Measurements from ENCODE around the gene THTPA. TPM values are rescaled to one million over a fixed set of nuclear protein-coding genes. Genes with fewer than 3 reads are reported as not detected.
A peak's percentile ranks its signal among the peaks of the same experiment; 100 is the strongest.

Gene THTPA
- total and polyA plus RNA-seq, 2 of the 13 experiments (the other 11 are each of a cell fraction or from before 2014, with no cell fraction given) = 7.4 to 8.7 TPM

DNA sequence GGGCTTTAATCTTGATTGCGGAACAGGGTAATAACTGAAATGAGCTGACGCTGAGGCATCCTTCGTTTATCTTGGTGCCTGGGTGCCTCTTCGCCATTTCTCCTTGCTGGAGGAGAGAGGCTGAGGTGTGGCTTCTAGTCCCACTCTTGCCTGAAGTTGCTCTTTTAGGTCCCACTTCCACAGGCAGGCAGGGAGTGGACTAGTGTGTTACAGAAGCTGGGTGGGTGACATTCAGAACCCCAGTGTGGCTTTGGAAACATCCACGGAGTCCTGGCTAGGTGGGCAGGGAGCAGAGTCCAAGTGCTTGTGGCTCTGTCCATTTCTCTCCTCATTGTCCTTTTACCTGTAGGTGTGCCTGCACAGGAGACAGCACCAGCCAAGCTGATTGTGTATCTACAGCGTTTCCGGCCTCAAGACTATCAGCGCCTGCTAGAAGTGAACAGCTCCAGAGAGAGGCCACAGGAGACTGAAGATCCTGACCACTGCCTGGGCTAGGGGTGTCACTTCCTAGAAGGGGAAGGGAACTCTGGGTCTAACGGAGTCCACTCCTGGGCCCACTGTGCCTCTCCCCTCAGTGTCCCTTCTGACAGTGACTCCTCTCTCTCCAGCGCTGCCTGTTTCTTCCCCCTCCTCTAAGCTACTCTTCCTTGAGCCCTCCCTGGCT is 2.4 kb downstream of the THTPA start (continued):
- TF ChIP-seq ZNF775 (CRISPR knock-in tag; IDR thresholded peaks at IDR 0.05; ENCODE audit: borderline replicate concordance) = no peak
- no peak for TF ChIP-seq TARDBP (CRISPR knock-in tag; IDR thresholded peaks at IDR 0.05)
- TF ChIP-seq STAT5B (CRISPR knock-in tag; IDR thresholded peaks at IDR 0.05) = no peak
- no peak for TF ChIP-seq SUZ12 (IDR thresholded peaks at IDR 0.05; ENCODE audit: low read depth, low read length)
- TF ChIP-seq NRL (CRISPR knock-in tag; IDR thresholded peaks at IDR 0.05; ENCODE audit: borderline replicate concordance) = peak; percentile 45; the same call in 1 of the 2 replicates
- no peak for TF ChIP-seq SNAI1 (CRISPR knock-in tag; IDR thresholded peaks at IDR 0.05; ENCODE audit: borderline replicate concordance)
- TF ChIP-seq PTBP1 (IDR thresholded peaks at IDR 0.05; ENCODE audit: low read depth, low read length, poor library complexity, severe bottlenecking) = no peak
- TF ChIP-seq, protein P1, sequence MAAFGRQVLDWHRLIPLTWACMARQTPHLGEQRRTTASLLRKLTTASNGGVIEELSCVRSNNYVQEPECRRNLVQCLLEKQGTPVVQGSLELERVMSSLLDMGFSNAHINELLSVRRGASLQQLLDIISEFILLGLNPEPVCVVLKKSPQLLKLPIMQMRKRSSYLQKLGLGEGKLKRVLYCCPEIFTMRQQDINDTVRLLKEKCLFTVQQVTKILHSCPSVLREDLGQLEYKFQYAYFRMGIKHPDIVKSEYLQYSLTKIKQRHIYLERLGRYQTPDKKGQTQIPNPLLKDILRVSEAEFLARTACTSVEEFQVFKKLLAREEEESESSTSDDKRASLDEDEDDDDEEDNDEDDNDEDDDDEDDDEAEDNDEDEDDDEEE (CRISPR knock-in tag; IDR thresholded peaks at IDR 0.05) = no peak
- TF ChIP-seq FOXK2 (IDR thresholded peaks at IDR 0.05) = no peak
- TF ChIP-seq, protein P2, sequence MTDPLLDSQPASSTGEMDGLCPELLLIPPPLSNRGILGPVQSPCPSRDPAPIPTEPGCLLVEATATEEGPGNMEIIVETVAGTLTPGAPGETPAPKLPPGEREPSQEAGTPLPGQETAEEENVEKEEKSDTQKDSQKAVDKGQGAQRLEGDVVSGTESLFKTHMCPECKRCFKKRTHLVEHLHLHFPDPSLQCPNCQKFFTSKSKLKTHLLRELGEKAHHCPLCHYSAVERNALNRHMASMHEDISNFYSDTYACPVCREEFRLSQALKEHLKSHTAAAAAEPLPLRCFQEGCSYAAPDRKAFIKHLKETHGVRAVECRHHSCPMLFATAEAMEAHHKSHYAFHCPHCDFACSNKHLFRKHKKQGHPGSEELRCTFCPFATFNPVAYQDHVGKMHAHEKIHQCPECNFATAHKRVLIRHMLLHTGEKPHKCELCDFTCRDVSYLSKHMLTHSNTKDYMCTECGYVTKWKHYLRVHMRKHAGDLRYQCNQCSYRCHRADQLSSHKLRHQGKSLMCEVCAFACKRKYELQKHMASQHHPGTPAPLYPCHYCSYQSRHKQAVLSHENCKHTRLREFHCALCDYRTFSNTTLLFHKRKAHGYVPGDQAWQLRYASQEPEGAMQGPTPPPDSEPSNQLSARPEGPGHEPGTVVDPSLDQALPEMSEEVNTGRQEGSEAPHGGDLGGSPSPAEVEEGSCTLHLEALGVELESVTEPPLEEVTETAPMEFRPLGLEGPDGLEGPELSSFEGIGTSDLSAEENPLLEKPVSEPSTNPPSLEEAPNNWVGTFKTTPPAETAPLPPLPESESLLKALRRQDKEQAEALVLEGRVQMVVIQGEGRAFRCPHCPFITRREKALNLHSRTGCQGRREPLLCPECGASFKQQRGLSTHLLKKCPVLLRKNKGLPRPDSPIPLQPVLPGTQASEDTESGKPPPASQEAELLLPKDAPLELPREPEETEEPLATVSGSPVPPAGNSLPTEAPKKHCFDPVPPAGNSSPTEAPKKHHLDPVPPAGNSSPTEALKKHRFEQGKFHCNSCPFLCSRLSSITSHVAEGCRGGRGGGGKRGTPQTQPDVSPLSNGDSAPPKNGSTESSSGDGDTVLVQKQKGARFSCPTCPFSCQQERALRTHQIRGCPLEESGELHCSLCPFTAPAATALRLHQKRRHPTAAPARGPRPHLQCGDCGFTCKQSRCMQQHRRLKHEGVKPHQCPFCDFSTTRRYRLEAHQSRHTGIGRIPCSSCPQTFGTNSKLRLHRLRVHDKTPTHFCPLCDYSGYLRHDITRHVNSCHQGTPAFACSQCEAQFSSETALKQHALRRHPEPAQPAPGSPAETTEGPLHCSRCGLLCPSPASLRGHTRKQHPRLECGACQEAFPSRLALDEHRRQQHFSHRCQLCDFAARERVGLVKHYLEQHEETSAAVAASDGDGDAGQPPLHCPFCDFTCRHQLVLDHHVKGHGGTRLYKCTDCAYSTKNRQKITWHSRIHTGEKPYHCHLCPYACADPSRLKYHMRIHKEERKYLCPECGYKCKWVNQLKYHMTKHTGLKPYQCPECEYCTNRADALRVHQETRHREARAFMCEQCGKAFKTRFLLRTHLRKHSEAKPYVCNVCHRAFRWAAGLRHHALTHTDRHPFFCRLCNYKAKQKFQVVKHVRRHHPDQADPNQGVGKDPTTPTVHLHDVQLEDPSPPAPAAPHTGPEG (CRISPR knock-in tag; IDR thresholded peaks at IDR 0.05) = no peak
- TF ChIP-seq BRD4 (CRISPR knock-in tag; IDR thresholded peaks at IDR 0.05) = no peak
- TF ChIP-seq, protein P3, sequence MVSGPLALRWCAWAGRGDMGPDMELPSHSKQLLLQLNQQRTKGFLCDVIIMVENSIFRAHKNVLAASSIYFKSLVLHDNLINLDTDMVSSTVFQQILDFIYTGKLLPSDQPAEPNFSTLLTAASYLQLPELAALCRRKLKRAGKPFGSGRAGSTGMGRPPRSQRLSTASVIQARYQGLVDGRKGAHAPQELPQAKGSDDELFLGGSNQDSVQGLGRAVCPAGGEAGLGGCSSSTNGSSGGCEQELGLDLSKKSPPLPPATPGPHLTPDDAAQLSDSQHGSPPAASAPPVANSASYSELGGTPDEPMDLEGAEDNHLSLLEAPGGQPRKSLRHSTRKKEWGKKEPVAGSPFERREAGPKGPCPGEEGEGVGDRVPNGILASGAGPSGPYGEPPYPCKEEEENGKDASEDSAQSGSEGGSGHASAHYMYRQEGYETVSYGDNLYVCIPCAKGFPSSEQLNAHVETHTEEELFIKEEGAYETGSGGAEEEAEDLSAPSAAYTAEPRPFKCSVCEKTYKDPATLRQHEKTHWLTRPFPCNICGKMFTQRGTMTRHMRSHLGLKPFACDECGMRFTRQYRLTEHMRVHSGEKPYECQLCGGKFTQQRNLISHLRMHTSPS (CRISPR knock-in tag; IDR thresholded peaks at IDR 0.05; ENCODE audit: low read depth) = 0 out of 2 replicates have a peak, but pooled peaks have one; percentile 26
- no peak; the same call in 1 of the 2 replicates for TF ChIP-seq ZNF44 (CRISPR knock-in tag; IDR thresholded peaks at IDR 0.05)
- no peak for TF ChIP-seq MYNN (CRISPR knock-in tag; IDR thresholded peaks at IDR 0.05; ENCODE audit: low read depth)
- TF ChIP-seq ZBTB21 (CRISPR knock-in tag; IDR thresholded peaks at IDR 0.05) = no peak
- 0 out of 2 replicates have a peak, but pooled peaks have one; percentile 30 for TF ChIP-seq SRY (CRISPR knock-in tag; IDR thresholded peaks at IDR 0.05)
- TF ChIP-seq SIX4 (CRISPR knock-in tag; IDR thresholded peaks at IDR 0.05) = no peak
- TF ChIP-seq CHD4 (IDR thresholded peaks at IDR 0.05; ENCODE audit: borderline replicate concordance, low read length) = no peak
- TF ChIP-seq CC2D1A (CRISPR knock-in tag; IDR thresholded peaks at IDR 0.05) = no peak
- no peak for TF ChIP-seq IKZF1 (IDR thresholded peaks at IDR 0.05)
- TF ChIP-seq NFE2L2 (IDR thresholded peaks at IDR 0.05; ENCODE audit: low read length) = no peak
- TF ChIP-seq SP2 (CRISPR knock-in tag; IDR thresholded peaks at IDR 0.05) = no peak
- no peak for TF ChIP-seq ZNF577 (CRISPR knock-in tag; IDR thresholded peaks at IDR 0.05; ENCODE audit: borderline replicate concordance, low read depth)
- no peak for TF ChIP-seq YEATS4 (CRISPR knock-in tag; IDR thresholded peaks at IDR 0.05; ENCODE audit: borderline replicate concordance)

Data from HepG2 (cell line).